Neural progenitor cell (in vitro differentiated cells): ENCODE data around the gene NOTCH1. TPM values are rescaled to one million over a fixed set of nuclear protein-coding genes. Genes with fewer than 3 reads are reported as not detected.
A peak's percentile ranks its signal among the peaks of the same experiment; 100 is the strongest.

Experiments
- DNase-seq: peaks from one replicate; pipeline ENCODE4 v3.0.0-alpha.2; 2016; ENCODE audit warnings: low spot score
- H2AFZ ChIP-seq: fragments of 200-600 bp; sonication (generic); replicated peaks from 2 replicates; pipeline ENCODE4 v1.6.1; 2016; ENCODE audit warnings: antibody characterized with exemption
- H3F3A ChIP-seq: fragments of 200-600 bp; sonication (generic); 2 replicates; pipeline ENCODE4 v1.6.1; 2016; ENCODE audit warnings: antibody characterized with exemption, low read depth
- H3K27ac ChIP-seq: fragments of 200-600 bp; sonication (generic); 2 replicates; pipeline ENCODE4 v1.5.1; 2016; ENCODE audit warnings: mild to moderate bottlenecking
- H3K27me3 ChIP-seq: fragments of 200-600 bp; sonication (generic); 2 replicates; pipeline ENCODE4 v1.6.1; 2016; ENCODE audit warnings: mild to moderate bottlenecking, moderate library complexity
- H3K36me3 ChIP-seq: fragments of 200-600 bp; sonication (generic); 2 replicates; pipeline ENCODE4 v1.5.1; 2016
- H3K4me1 ChIP-seq: fragments of 200-600 bp; sonication (generic); 2 replicates; pipeline ENCODE4 v1.6.1; 2016; ENCODE audit warnings: mixed run types
- H3K4me2 ChIP-seq: fragments of 200-600 bp; sonication (generic); 2 replicates; pipeline ENCODE4 v1.6.1; 2016
- H3K4me3 ChIP-seq: fragments of 200-600 bp; sonication (generic); 2 replicates; pipeline ENCODE4 v1.5.1; 2016
- H3K79me2 ChIP-seq: fragments of 200-600 bp; sonication (generic); 2 replicates; pipeline ENCODE4 v1.6.1; 2016; ENCODE audit warnings: low read depth
- H3K9ac ChIP-seq: fragments of 200-600 bp; sonication (generic); 2 replicates; pipeline ENCODE4 v1.6.1; 2016
- H3K9me3 ChIP-seq: fragments of 200-600 bp; sonication (generic); 2 replicates; pipeline ENCODE4 v1.5.1; 2016; ENCODE audit warnings: low read depth
- H4K20me1 ChIP-seq: fragments of 200-600 bp; sonication (generic); 2 replicates; pipeline ENCODE4 v1.6.1; 2016; ENCODE audit warnings: low read depth
- H3K27ac Mint-ChIP-seq: 3 replicates; pipeline ENCODE4 v1.8.0; 2021; ENCODE audit warnings: mixed read lengths
- H3K27me3 Mint-ChIP-seq: 2 replicates; pipeline ENCODE4 v1.8.0; 2022; ENCODE audit warnings: low read depth, mild to moderate bottlenecking, inconsistent platforms, moderate library complexity, mixed read lengths; ENCODE audit not compliant: insufficient read depth
- H3K36me3 Mint-ChIP-seq: 3 replicates; pipeline ENCODE4 v1.8.0; 2021; ENCODE audit warnings: mixed read lengths
- H3K4me1 Mint-ChIP-seq: 3 replicates; pipeline ENCODE4 v1.8.0; 2021; ENCODE audit warnings: mixed read lengths
- H3K4me3 Mint-ChIP-seq: 3 replicates; pipeline ENCODE4 v1.8.0; 2021; ENCODE audit warnings: mild to moderate bottlenecking, moderate library complexity, mixed read lengths
- H3K9me3 Mint-ChIP-seq: 3 replicates; pipeline ENCODE4 v1.8.0; 2020; ENCODE audit warnings: mixed read lengths
- EZH2 ChIP-seq: fragments of 200-600 bp; sonication (generic); IDR thresholded peaks from 2 replicates; pipeline ENCODE4 v1.6.1; 2017; ENCODE audit warnings: antibody characterized with exemption, mild to moderate bottlenecking, moderate library complexity
- EZH2phosphoT487 ChIP-seq: fragments of 200-600 bp; sonication (generic); IDR thresholded peaks from 2 replicates; pipeline ENCODE4 v1.6.1; 2017; ENCODE audit warnings: antibody characterized with exemption
- total RNA-seq: library from RNA; depleted of rRNA; stranded (reverse); fragments of >200 nt; gene quantifications from 2 replicates; pipeline ENCODE4 v1.2.3, GENCODE V29; 2015; ENCODE audit warnings: low replicate concordance
- TF ChIP-seq, protein P1 (sequence below): fragments of 200-600 bp; sonication (generic); IDR thresholded peaks from 2 replicates; pipeline ENCODE4 v1.5.1; 2017; ENCODE audit warnings: antibody characterized with exemption, mild to moderate bottlenecking

Gene NOTCH1
- total RNA-seq, 1 donor from 2014 or later: 11.7 TPM

DNA sequence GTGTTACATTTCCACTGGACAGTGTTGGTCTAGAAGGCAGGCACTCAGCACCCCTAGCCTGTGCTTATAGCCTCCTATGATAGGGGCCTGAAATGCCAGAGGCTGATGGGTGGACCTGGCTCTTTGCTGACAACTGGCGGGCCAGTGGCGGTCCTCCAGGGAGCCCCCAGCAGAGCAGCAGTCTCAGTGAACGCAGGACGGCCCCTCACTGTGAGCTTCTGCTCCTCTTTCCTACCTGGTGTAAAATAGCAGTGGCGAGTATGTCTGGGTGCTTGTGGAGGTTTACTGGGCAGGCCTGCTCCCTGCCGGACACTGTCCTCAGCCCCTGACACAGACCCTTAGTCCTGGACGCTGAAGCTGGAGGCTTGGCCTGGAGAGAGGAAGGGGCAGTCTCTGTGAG, 59.7 kb downstream of the NOTCH1 start:
- H3K27me3 Mint-ChIP-seq: peaks cover 12% of the 10 kb centered on the region
- peaks cover 32% of the 10 kb centered on the region for H4K20me1 ChIP-seq
- H3F3A ChIP-seq: peaks cover 10% of the 10 kb centered on the region
- H3K4me2 ChIP-seq: no peak overlapping the region
- DNase-seq: no peak
- H3K36me3 Mint-ChIP-seq: no peaks in the 10 kb centered on the region
- H3K36me3 ChIP-seq: no peaks in the 10 kb centered on the region
- H3K79me2 ChIP-seq: peaks cover 25% of the 10 kb centered on the region
- H3K9ac ChIP-seq: no peak overlapping the region
- H3K4me1 ChIP-seq: peaks cover 8% of the 10 kb centered on the region
- H2AFZ ChIP-seq: no peak overlapping the region
- no peak for TF ChIP-seq EZH2
- TF ChIP-seq, protein P1, sequence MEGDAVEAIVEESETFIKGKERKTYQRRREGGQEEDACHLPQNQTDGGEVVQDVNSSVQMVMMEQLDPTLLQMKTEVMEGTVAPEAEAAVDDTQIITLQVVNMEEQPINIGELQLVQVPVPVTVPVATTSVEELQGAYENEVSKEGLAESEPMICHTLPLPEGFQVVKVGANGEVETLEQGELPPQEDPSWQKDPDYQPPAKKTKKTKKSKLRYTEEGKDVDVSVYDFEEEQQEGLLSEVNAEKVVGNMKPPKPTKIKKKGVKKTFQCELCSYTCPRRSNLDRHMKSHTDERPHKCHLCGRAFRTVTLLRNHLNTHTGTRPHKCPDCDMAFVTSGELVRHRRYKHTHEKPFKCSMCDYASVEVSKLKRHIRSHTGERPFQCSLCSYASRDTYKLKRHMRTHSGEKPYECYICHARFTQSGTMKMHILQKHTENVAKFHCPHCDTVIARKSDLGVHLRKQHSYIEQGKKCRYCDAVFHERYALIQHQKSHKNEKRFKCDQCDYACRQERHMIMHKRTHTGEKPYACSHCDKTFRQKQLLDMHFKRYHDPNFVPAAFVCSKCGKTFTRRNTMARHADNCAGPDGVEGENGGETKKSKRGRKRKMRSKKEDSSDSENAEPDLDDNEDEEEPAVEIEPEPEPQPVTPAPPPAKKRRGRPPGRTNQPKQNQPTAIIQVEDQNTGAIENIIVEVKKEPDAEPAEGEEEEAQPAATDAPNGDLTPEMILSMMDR: no peak
- no peak for TF ChIP-seq EZH2phosphoT487
- H3K27ac Mint-ChIP-seq: no peak overlapping the region
- no peaks in the 10 kb centered on the region for H3K9me3 ChIP-seq
- peaks cover 37% of the 10 kb centered on the region for H3K4me1 Mint-ChIP-seq
- no peaks in the 10 kb centered on the region for H3K27me3 ChIP-seq
- H3K4me3 Mint-ChIP-seq: no peak overlapping the region
- no peak overlapping the region for H3K4me3 ChIP-seq
- no peaks in the 10 kb centered on the region for H3K9me3 Mint-ChIP-seq
- H3K27ac ChIP-seq: no peak overlapping the region

DNA sequence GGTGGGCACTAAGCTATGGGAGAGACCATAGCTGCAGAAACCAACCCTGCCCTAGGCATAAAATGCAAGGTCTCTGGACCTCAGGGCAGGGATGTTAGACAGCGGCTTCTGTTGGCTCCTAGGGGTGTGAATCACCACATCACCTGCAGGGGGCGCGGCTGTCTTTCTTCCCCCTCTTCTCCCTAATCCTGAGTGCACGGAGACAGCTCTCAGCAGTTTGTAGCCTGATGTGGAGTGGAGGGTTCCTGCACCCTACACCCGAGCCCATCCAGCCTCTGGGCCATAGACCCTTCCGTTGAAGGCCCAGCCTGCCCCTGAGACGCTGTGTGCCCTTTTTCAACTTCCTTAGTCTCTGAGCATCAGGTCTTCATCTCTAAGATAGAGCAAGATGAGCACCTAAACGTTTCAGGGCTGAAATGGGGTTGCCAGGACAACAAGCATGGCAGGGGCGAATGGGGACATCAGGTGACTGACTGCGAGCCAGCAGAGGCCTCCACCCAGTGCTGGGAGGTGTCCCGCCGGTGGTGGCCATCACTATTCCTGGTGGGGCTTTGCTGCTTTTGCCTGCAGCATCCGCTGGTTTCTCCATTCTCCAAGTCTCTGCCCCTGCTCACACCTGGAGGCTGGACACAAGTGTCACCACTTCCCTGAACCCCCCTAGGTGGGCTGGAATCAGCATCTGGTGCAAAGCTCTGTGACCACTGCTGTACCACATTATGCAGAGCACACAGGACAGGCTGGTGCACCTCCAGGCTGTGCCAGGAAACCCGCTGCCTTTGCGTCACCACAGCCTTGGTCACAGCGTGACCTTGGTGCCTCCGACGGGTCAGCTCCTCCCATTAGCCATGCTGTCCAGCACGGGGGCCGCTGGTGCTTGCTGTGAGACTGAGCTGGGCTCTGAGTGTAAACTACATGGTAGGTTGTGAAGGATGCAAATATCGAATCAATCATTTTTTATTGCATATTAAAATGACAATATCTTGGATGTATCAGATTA, 60.5 kb downstream of the NOTCH1 start:
- Histone ChIP-seq H3K27ac (no peak overlapping the region), H3K36me3 (no peaks in the 10 kb centered on the region), H2AFZ (no peak overlapping the region), H4K20me1 (peaks cover 37% of the 10 kb centered on the region), H3K27me3 (no peaks in the 10 kb centered on the region), H3K4me3 (no peak overlapping the region), H3K9ac (no peak overlapping the region), H3K4me2 (no peak overlapping the region), H3K79me2 (peaks cover 33% of the 10 kb centered on the region), H3K4me1 (peaks cover 8% of the 10 kb centered on the region), H3K9me3 (no peaks in the 10 kb centered on the region), H3F3A (peaks cover 10% of the 10 kb centered on the region)
- peak; percentile 86 for DNase-seq
- H3K27me3 Mint-ChIP-seq: peaks cover 12% of the 10 kb centered on the region
- peak overlapping the region; percentile 80 for H3K4me3 Mint-ChIP-seq
- H3K9me3 Mint-ChIP-seq: no peaks in the 10 kb centered on the region
- no peak overlapping the region for H3K27ac Mint-ChIP-seq
- H3K36me3 Mint-ChIP-seq: no peaks in the 10 kb centered on the region
- peaks cover 39% of the 10 kb centered on the region for H3K4me1 Mint-ChIP-seq
- TF ChIP-seq EZH2phosphoT487: no peak
- TF ChIP-seq, protein P1: peak; percentile 81
- no peak for TF ChIP-seq EZH2

GRCh38 chr9:136484153-136485048, 61.4 kb downstream of the NOTCH1 start:
- Histone ChIP-seq H2AFZ (no peak overlapping the region), H3K27me3 (no peaks in the 10 kb centered on the region), H3K4me1 (peaks cover 8% of the 10 kb centered on the region), H3K9ac (no peak overlapping the region), H3K4me2 (peak overlapping the region; percentile 89), H3K4me3 (peak overlapping the region; percentile 69), H3F3A (peaks cover 10% of the 10 kb centered on the region), H3K9me3 (no peaks in the 10 kb centered on the region), H3K36me3 (no peaks in the 10 kb centered on the region), H3K79me2 (peaks cover 42% of the 10 kb centered on the region), H3K27ac (no peak overlapping the region), H4K20me1 (peaks cover 45% of the 10 kb centered on the region)
- Mint-ChIP-seq H3K36me3 (peaks cover 4% of the 10 kb centered on the region), H3K4me3 (peak overlapping the region; percentile 80), H3K9me3 (no peaks in the 10 kb centered on the region), H3K27ac (no peak overlapping the region), H3K4me1 (peaks cover 39% of the 10 kb centered on the region), H3K27me3 (peaks cover 12% of the 10 kb centered on the region)
- TF ChIP-seq EZH2 (no peak), EZH2phosphoT487 (no peak)
- TF ChIP-seq, protein P1: no peak
- DNase-seq: peak; percentile 21
